Endothelial cell of umbilical vein (primary cell): Measurements from ENCODE around the gene CHRNA5.

Experiments
- EZH2 ChIP-seq: IDR thresholded peaks from 2 replicates; pipeline ENCODE4 v1.6.1; 2012; ENCODE audit warnings: borderline replicate concordance, low read depth, mild to moderate bottlenecking, moderate library complexity, low read length, inconsistent platforms; ENCODE audit not compliant: severe bottlenecking
- FOS ChIP-seq: IDR thresholded peaks from 2 replicates; pipeline ENCODE4 v1.6.1; 2011; ENCODE audit warnings: mild to moderate bottlenecking, low read length, moderate library complexity, borderline replicate concordance; ENCODE audit not compliant: insufficient read depth
- GATA2 ChIP-seq: IDR thresholded peaks from 2 replicates; pipeline ENCODE4 v1.7.0; 2011; ENCODE audit warnings: low read depth, mild to moderate bottlenecking, moderate library complexity, mixed read lengths, low read length; ENCODE audit not compliant: insufficient read length, insufficient read depth
- JUN ChIP-seq: IDR thresholded peaks from 2 replicates; pipeline ENCODE4 v1.6.1; 2011; ENCODE audit warnings: borderline replicate concordance, low read depth; ENCODE audit not compliant: insufficient read length, insufficient read depth
- POLR2A ChIP-seq: IDR thresholded peaks from 2 replicates; pipeline ENCODE4 v1.6.1; 2012; ENCODE audit warnings: low read depth, mild to moderate bottlenecking, control low read depth, low read length
- POLR2AphosphoS5 ChIP-seq: IDR thresholded peaks from 2 replicates; pipeline ENCODE4 v1.6.1; 2012; ENCODE audit warnings: low read depth, mild to moderate bottlenecking, control low read depth, low read length, moderate library complexity; ENCODE audit not compliant: insufficient read depth
- TF ChIP-seq, protein P1 (sequence below), 2 donors: IDR thresholded peaks; 1 replicate in 1 of 2; 2 replicates in 1 of 2; pipeline ENCODE4 v1.5.1; 2011; ENCODE audit warnings: low read length in 2 of 2, mild to moderate bottlenecking in 2 of 2, moderate library complexity in 2 of 2, control low read depth in 1 of 2, inconsistent platforms in 1 of 2, low read depth in 1 of 2; ENCODE audit not compliant: insufficient read depth in 1 of 2; ENCODE audit errors: extremely low read depth in 1 of 2
- TF ChIP-seq, protein P2 (sequence below): IDR thresholded peaks from 2 replicates; pipeline ENCODE4 v1.6.1; 2011; ENCODE audit not compliant: insufficient read depth, insufficient read length

DNA sequence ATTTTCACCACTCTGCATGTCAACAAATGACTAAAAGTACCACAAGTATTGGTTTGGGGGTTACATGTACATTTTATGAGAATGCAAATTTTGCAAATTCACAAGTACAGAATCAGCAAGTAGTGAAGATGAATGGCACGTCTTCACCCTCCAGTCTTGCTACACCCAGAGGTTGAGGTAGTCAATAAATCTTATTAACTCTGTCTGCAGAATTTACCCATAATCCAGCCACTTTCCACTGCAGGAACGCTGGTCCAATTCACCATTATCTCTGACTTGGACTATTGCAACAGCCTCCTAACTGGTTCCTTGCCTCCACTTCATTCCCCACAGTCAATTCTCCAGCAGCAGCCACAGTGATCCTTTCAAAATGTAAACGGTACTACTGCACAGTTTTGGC, 14.5 kb upstream of the CHRNA5 start:
- TF ChIP-seq, protein P1, sequence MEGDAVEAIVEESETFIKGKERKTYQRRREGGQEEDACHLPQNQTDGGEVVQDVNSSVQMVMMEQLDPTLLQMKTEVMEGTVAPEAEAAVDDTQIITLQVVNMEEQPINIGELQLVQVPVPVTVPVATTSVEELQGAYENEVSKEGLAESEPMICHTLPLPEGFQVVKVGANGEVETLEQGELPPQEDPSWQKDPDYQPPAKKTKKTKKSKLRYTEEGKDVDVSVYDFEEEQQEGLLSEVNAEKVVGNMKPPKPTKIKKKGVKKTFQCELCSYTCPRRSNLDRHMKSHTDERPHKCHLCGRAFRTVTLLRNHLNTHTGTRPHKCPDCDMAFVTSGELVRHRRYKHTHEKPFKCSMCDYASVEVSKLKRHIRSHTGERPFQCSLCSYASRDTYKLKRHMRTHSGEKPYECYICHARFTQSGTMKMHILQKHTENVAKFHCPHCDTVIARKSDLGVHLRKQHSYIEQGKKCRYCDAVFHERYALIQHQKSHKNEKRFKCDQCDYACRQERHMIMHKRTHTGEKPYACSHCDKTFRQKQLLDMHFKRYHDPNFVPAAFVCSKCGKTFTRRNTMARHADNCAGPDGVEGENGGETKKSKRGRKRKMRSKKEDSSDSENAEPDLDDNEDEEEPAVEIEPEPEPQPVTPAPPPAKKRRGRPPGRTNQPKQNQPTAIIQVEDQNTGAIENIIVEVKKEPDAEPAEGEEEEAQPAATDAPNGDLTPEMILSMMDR (IDR thresholded peaks at IDR 0.05; ENCODE audit: extremely low read depth in 1 of 2, insufficient read depth in 1 of 2, low read depth in 1 of 2, low read length in 2 of 2), result no peak
- no peak for TF ChIP-seq EZH2
- TF ChIP-seq JUN, result no peak
- TF ChIP-seq POLR2AphosphoS5, result no peak
- TF ChIP-seq POLR2A, result no peak
- TF ChIP-seq, protein P2, sequence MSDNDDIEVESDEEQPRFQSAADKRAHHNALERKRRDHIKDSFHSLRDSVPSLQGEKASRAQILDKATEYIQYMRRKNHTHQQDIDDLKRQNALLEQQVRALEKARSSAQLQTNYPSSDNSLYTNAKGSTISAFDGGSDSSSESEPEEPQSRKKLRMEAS, result no peak
- no peak for TF ChIP-seq FOS
- TF ChIP-seq GATA2, result no peak
